Suprapubic skin (tissue), 4 donors: ENCODE data around the gene EIF4A3. TPM values are rescaled to one million over a fixed set of nuclear protein-coding genes. Genes with fewer than 3 reads are reported as not detected.
"Not testable (repeated sequence)": the region's sequence is repeated elsewhere in the genome, so short reads cannot be mapped to it uniquely, and the experiment has no call there.

ENCODE experiments used
- DNase-seq, 2 donors: peaks; one replicate each; pipeline ENCODE4 v3.0.0-alpha.2; 2019; ENCODE audit warnings: low spot score in 2 of 2
- H3K27ac ChIP-seq: fragments of 200-600 bp; sonication (generic); one replicate; pipeline ENCODE4 v1.5.1; 2019
- H3K27me3 ChIP-seq: fragments of 200-600 bp; sonication (generic); one replicate; pipeline ENCODE4 v1.5.1; 2019
- H3K36me3 ChIP-seq: fragments of 200-600 bp; sonication (generic); one replicate; pipeline ENCODE4 v1.5.1; 2019
- H3K4me1 ChIP-seq: fragments of 200-600 bp; sonication (generic); one replicate; pipeline ENCODE4 v1.5.1; 2019
- H3K4me3 ChIP-seq: fragments of 200-600 bp; sonication (generic); one replicate; pipeline ENCODE4 v1.5.1; 2019; ENCODE audit warnings: mild to moderate bottlenecking
- H3K9me3 ChIP-seq: fragments of 200-600 bp; sonication (generic); one replicate; pipeline ENCODE4 v1.5.1; 2019
- CTCF ChIP-seq, 2 donors: fragments of 200-600 bp in 1 of 2; fragments of 450-650 bp in 1 of 2; sonication (generic) in 1 of 2; IDR thresholded peaks; one replicate each; pipeline ENCODE4 v1.5.1; 2016 to 2019; ENCODE audit warnings: antibody characterized with exemption in 2 of 2, mild to moderate bottlenecking in 1 of 2, moderate library complexity in 1 of 2
- EP300 ChIP-seq: sonication (generic); formaldehyde crosslinking; IDR thresholded peaks from one replicate; pipeline ENCODE4 v1.6.1; 2017; ENCODE audit warnings: antibody characterized with exemption
- POLR2A ChIP-seq, 2 donors: fragments of 450-650 bp; IDR thresholded peaks; one replicate each; pipeline ENCODE4 v1.6.1; 2017; ENCODE audit warnings: antibody characterized with exemption in 2 of 2, mild to moderate bottlenecking in 2 of 2, moderate library complexity in 2 of 2
- POLR2AphosphoS5 ChIP-seq, 3 donors: sonication (generic); formaldehyde crosslinking; IDR thresholded peaks; one replicate each; pipeline ENCODE4 v1.6.1; 2017; ENCODE audit warnings: antibody characterized with exemption in 3 of 3
- WGBS: methylation state at CpG from one replicate; pipeline ENCODE4 v1.1.5; 2018; 5-methylcytosine and 5-hydroxymethylcytosine counted together
- total RNA-seq, 4 donors: library from RNA; depleted of rRNA; stranded (reverse); fragments of >200 nt; gene quantifications; one replicate each; pipeline ENCODE4 v1.1.0, GENCODE V29; 2016

Gene EIF4A3
- total RNA-seq, 4 donors from 2014 or later, result 59.8 to 69.2 (median 65.7) TPM

GRCh38 chr17:80095844-80096475 is 51.0 kb downstream of the EIF4A3 start:
- 75% methylated on average over 4 of the region's 16 CpGs for WGBS
- Histone ChIP-seq H3K27me3 (no peaks in the 10 kb centered on the region), H3K9me3 (no peaks in the 10 kb centered on the region), H3K36me3 (no peaks in the 10 kb centered on the region), H3K4me3 (no peak overlapping the region), H3K4me1 (peaks cover 4% of the 10 kb centered on the region), H3K27ac (no peak overlapping the region)
- no peak for TF ChIP-seq CTCF (IDR thresholded peaks at IDR 0.05)
- TF ChIP-seq POLR2A (IDR thresholded peaks at IDR 0.05), result no peak
- no peak for TF ChIP-seq POLR2AphosphoS5 (IDR thresholded peaks at IDR 0.05)
- no peak for TF ChIP-seq EP300
- DNase-seq, result no peak

- Histone ChIP-seq H3K4me1 (no peaks in the 10 kb centered on the region), H3K36me3 (no peaks in the 10 kb centered on the region), H3K27ac (no peak overlapping the region), H3K27me3 (no peaks in the 10 kb centered on the region), H3K9me3 (no peaks in the 10 kb centered on the region), H3K4me3 (no peak overlapping the region)
- TF ChIP-seq POLR2AphosphoS5 (IDR thresholded peaks at IDR 0.05), result no peak
- no peak for TF ChIP-seq EP300
- no peak for TF ChIP-seq CTCF (IDR thresholded peaks at IDR 0.05)
- TF ChIP-seq POLR2A (IDR thresholded peaks at IDR 0.05), result no peak
- no peak for DNase-seq
- WGBS, result 88% methylated on average over 30 of the region's 37 CpGs
Observed at GRCh38 chr17:80095038-80095843, 51.7 kb downstream of the EIF4A3 start.

GRCh38 chr17:80092959-80093358 is 54.0 kb downstream of the EIF4A3 start:
- TF ChIP-seq POLR2AphosphoS5 (IDR thresholded peaks at IDR 0.05) (no peak), POLR2A (IDR thresholded peaks at IDR 0.05) (no peak), CTCF (IDR thresholded peaks at IDR 0.05) (no peak), EP300 (no peak)
- Histone ChIP-seq H3K36me3 (no peaks in the 10 kb centered on the region), H3K9me3 (no peaks in the 10 kb centered on the region), H3K4me1 (no peaks in the 10 kb centered on the region), H3K4me3 (no peak overlapping the region), H3K27me3 (no peaks in the 10 kb centered on the region), H3K27ac (peak overlapping the region; percentile 59)
- no peak for DNase-seq
- WGBS, result 73% methylated on average over 8 of the region's 8 CpGs

GRCh38 chr17:80091376-80091775 is 55.6 kb downstream of the EIF4A3 start:
- 81% methylated on average over 4 of the region's 4 CpGs for WGBS
- DNase-seq, result no peak
- Histone ChIP-seq H3K4me1 (no peaks in the 10 kb centered on the region), H3K27ac (no peak overlapping the region), H3K27me3 (no peaks in the 10 kb centered on the region), H3K9me3 (no peaks in the 10 kb centered on the region), H3K36me3 (no peaks in the 10 kb centered on the region), H3K4me3 (no peak overlapping the region)
- TF ChIP-seq POLR2A (IDR thresholded peaks at IDR 0.05) (no peak), CTCF (IDR thresholded peaks at IDR 0.05) (no peak), POLR2AphosphoS5 (IDR thresholded peaks at IDR 0.05) (no peak), EP300 (no peak)

GRCh38 chr17:80090164-80090563 is 56.8 kb downstream of the EIF4A3 start:
- 94% methylated on average over 44 of the region's 44 CpGs for WGBS
- H3K27me3 ChIP-seq, result not testable (repeated sequence)

More at GRCh38 chr17:80090164-80090563, 56.8 kb downstream of the EIF4A3 start:
- not testable (repeated sequence) for H3K9me3 ChIP-seq, DNase-seq, H3K4me1 ChIP-seq, H3K27ac ChIP-seq, H3K4me3 ChIP-seq, H3K36me3 ChIP-seq
